Measurements from ENCODE around the gene SLC4A5. TPM values are rescaled to one million over a fixed set of nuclear protein-coding genes. Genes with fewer than 3 reads are reported as not detected.

SLC4A5 gene
- total RNA-seq, 1 donor from 2014 or later, result 4.1 TPM

GRCh38 chr2:74368499-74368898 lies 25.3 kb upstream of the SLC4A5 start:
- Mint-ChIP-seq H3K36me3 (ENCODE audit: insufficient read depth) (peaks cover 31% of the 10 kb centered on the region), H3K27ac (no peak overlapping the region), H3K27me3 (no peaks in the 10 kb centered on the region), H3K4me3 (ENCODE audit: low read depth) (no peak overlapping the region), H3K4me1 (ENCODE audit: low read depth) (peaks cover 4% of the 10 kb centered on the region), H3K9me3 (ENCODE audit: low read depth) (no peaks in the 10 kb centered on the region)
- DNase-seq (ENCODE audit: low spot score, unreplicated experiment), result no peak
- no peak for TF ChIP-seq CTCF (IDR thresholded peaks at IDR 0.05; ENCODE audit: unreplicated experiment)

- Mint-ChIP-seq H3K27ac (no peak overlapping the region), H3K36me3 (ENCODE audit: insufficient read depth) (peaks cover 34% of the 10 kb centered on the region), H3K9me3 (ENCODE audit: low read depth) (no peaks in the 10 kb centered on the region), H3K4me1 (ENCODE audit: low read depth) (no peaks in the 10 kb centered on the region), H3K4me3 (ENCODE audit: low read depth) (no peak overlapping the region), H3K27me3 (no peaks in the 10 kb centered on the region)
- TF ChIP-seq CTCF (IDR thresholded peaks at IDR 0.05; ENCODE audit: unreplicated experiment), result no peak
- no peak for DNase-seq (ENCODE audit: low spot score, unreplicated experiment)
Measured at GRCh38 chr2:74367789-74368188, 24.6 kb upstream of the SLC4A5 start.

- Mint-ChIP-seq H3K36me3 (ENCODE audit: insufficient read depth) (peaks cover 38% of the 10 kb centered on the region), H3K9me3 (ENCODE audit: low read depth) (no peaks in the 10 kb centered on the region), H3K27me3 (no peaks in the 10 kb centered on the region), H3K4me1 (ENCODE audit: low read depth) (no peaks in the 10 kb centered on the region), H3K27ac (no peak overlapping the region), H3K4me3 (ENCODE audit: low read depth) (no peak overlapping the region)
- no peak for DNase-seq (ENCODE audit: low spot score, unreplicated experiment)
- TF ChIP-seq CTCF (IDR thresholded peaks at IDR 0.05; ENCODE audit: unreplicated experiment), result no peak
Measured at GRCh38 chr2:74366036-74366435, 22.8 kb upstream of the SLC4A5 start.

GRCh38 chr2:74364533-74365505 lies 21.6 kb upstream of the SLC4A5 start:
- H3K27ac Mint-ChIP-seq, result no peak overlapping the region
- no peaks in the 10 kb centered on the region for H3K27me3 Mint-ChIP-seq
- peaks cover 32% of the 10 kb centered on the region for H3K36me3 Mint-ChIP-seq (ENCODE audit: insufficient read depth)
- H3K9me3 Mint-ChIP-seq (ENCODE audit: low read depth), result no peaks in the 10 kb centered on the region
- H3K4me3 Mint-ChIP-seq (ENCODE audit: low read depth), result no peak overlapping the region
- no peaks in the 10 kb centered on the region for H3K4me1 Mint-ChIP-seq (ENCODE audit: low read depth)
- DNase-seq (ENCODE audit: low spot score, unreplicated experiment), result no peak
- TF ChIP-seq CTCF (IDR thresholded peaks at IDR 0.05; ENCODE audit: unreplicated experiment), result no peak

- no peak overlapping the region for H3K4me3 Mint-ChIP-seq (ENCODE audit: low read depth)
- TF ChIP-seq CTCF (IDR thresholded peaks at IDR 0.05; ENCODE audit: unreplicated experiment), result no peak
- no peaks in the 10 kb centered on the region for H3K4me1 Mint-ChIP-seq (ENCODE audit: low read depth)
- H3K9me3 Mint-ChIP-seq (ENCODE audit: low read depth), result no peaks in the 10 kb centered on the region
- no peaks in the 10 kb centered on the region for H3K27me3 Mint-ChIP-seq
- no peak for DNase-seq (ENCODE audit: low spot score, unreplicated experiment)
- no peak overlapping the region for H3K27ac Mint-ChIP-seq
- H3K36me3 Mint-ChIP-seq (ENCODE audit: insufficient read depth), result peaks cover 32% of the 10 kb centered on the region
Measured at GRCh38 chr2:74361327-74361726, 18.1 kb upstream of the SLC4A5 start.
